ENCODE measurements around the gene BORCS5.

BORCS5 gene

GRCh38 chr12:12503384-12504078 is 146.7 kb downstream of the BORCS5 start:
- FAIRE-seq = peak; percentile 63
- no peak for DNase-seq (ENCODE audit: extremely low spot score, insufficient read length, low read depth)

GRCh38 chr12:12505544-12506495 is 148.9 kb downstream of the BORCS5 start:
- peak; percentile 50 for DNase-seq (ENCODE audit: extremely low spot score, insufficient read length, low read depth)
- FAIRE-seq = peak; percentile 98

- DNase-seq (ENCODE audit: extremely low spot score, insufficient read length, low read depth) (no peak), FAIRE-seq (peak; percentile 15)
Observed at GRCh38 chr12:12506496-12506890, 149.6 kb downstream of the BORCS5 start.

GRCh38 chr12:12507121-12507520 is 150.2 kb downstream of the BORCS5 start:
- DNase-seq (ENCODE audit: extremely low spot score, insufficient read length, low read depth) (no peak), FAIRE-seq (no peak)

GRCh38 chr12:12508612-12509011 is 151.7 kb downstream of the BORCS5 start:
- FAIRE-seq = no peak
- DNase-seq (ENCODE audit: extremely low spot score, insufficient read length, low read depth) = no peak

GRCh38 chr12:12510141-12510540 is 153.3 kb downstream of the BORCS5 start:
- DNase-seq (ENCODE audit: extremely low spot score, insufficient read length, low read depth) = no peak
- FAIRE-seq = no peak

- FAIRE-seq (no peak), DNase-seq (ENCODE audit: extremely low spot score, insufficient read length, low read depth) (no peak)
Observed at GRCh38 chr12:12510551-12510950, 153.7 kb downstream of the BORCS5 start.

- no peak for FAIRE-seq
Observed at GRCh38 chr12:12511021-12511783, 154.3 kb downstream of the BORCS5 start.

GRCh38 chr12:12511895-12512711 is 155.2 kb downstream of the BORCS5 start:
- peak; percentile 55 for FAIRE-seq

More at GRCh38 chr12:12511021-12511783, 154.3 kb downstream of the BORCS5 start:
- DNase-seq (ENCODE audit: extremely low spot score, insufficient read length, low read depth) = no peak

GRCh38 chr12:12513416-12514006 is 156.6 kb downstream of the BORCS5 start:
- FAIRE-seq = no peak
- no peak for DNase-seq (ENCODE audit: extremely low spot score, insufficient read length, low read depth)

More at GRCh38 chr12:12511895-12512711, 155.2 kb downstream of the BORCS5 start:
- DNase-seq (ENCODE audit: extremely low spot score, insufficient read length, low read depth) = no peak

GRCh38 chr12:12518464-12518845 is 161.6 kb downstream of the BORCS5 start:
- FAIRE-seq (no peak), DNase-seq (ENCODE audit: extremely low spot score, insufficient read length, low read depth) (no peak)

GRCh38 chr12:12518919-12519318 is 162.0 kb downstream of the BORCS5 start:
- DNase-seq (ENCODE audit: extremely low spot score, insufficient read length, low read depth) (no peak), FAIRE-seq (no peak)
